ENCODE measurements around the gene TPD52L1. TPM values are rescaled to one million over a fixed set of nuclear protein-coding genes. Genes with fewer than 3 reads are reported as not detected.

The TPD52L1 gene
- total RNA-seq, 1 experiment from 2014 or later: 12.4 TPM

DNA sequence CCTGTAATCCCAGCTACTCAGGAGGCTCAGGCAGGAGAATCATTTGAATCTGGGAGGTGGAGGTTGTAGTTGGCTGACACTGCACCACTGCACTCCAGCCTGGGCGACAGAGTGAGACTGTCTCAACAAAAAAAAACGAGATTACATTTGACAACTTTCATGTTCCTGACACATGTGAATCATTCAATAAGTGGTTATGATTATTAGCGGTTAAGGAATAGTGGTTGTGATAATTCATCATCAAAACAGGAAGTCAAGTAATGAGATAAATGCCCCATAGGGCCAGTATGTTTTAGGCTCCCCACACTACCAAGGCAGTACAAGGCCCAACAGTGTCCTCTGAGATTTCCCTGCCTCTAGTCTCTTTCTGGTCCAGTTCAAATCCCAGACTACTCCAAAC lies 145.7 kb downstream of the TPD52L1 start (continued):
- TF ChIP-seq KAT7 (CRISPR knock-in tag; IDR thresholded peaks at IDR 0.05; ENCODE audit: borderline replicate concordance) (no peak), SMAD4 (CRISPR knock-in tag; IDR thresholded peaks at IDR 0.05) (no peak), CREB1 (CRISPR knock-in tag; IDR thresholded peaks at IDR 0.05) (no peak), ZNF138 (CRISPR knock-in tag; conservative IDR thresholded peaks at IDR 0.05) (no peak)
- TF ChIP-seq, protein P1, sequence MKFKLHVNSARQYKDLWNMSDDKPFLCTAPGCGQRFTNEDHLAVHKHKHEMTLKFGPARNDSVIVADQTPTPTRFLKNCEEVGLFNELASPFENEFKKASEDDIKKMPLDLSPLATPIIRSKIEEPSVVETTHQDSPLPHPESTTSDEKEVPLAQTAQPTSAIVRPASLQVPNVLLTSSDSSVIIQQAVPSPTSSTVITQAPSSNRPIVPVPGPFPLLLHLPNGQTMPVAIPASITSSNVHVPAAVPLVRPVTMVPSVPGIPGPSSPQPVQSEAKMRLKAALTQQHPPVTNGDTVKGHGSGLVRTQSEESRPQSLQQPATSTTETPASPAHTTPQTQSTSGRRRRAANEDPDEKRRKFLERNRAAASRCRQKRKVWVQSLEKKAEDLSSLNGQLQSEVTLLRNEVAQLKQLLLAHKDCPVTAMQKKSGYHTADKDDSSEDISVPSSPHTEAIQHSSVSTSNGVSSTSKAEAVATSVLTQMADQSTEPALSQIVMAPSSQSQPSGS (CRISPR knock-in tag; IDR thresholded peaks at IDR 0.05; ENCODE audit: borderline replicate concordance, low read depth): no peak
- TF ChIP-seq, protein P2, sequence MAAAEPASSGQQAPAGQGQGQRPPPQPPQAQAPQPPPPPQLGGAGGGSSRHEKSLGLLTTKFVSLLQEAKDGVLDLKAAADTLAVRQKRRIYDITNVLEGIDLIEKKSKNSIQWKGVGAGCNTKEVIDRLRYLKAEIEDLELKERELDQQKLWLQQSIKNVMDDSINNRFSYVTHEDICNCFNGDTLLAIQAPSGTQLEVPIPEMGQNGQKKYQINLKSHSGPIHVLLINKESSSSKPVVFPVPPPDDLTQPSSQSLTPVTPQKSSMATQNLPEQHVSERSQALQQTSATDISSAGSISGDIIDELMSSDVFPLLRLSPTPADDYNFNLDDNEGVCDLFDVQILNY (CRISPR knock-in tag; IDR thresholded peaks at IDR 0.05): no peak

DNA sequence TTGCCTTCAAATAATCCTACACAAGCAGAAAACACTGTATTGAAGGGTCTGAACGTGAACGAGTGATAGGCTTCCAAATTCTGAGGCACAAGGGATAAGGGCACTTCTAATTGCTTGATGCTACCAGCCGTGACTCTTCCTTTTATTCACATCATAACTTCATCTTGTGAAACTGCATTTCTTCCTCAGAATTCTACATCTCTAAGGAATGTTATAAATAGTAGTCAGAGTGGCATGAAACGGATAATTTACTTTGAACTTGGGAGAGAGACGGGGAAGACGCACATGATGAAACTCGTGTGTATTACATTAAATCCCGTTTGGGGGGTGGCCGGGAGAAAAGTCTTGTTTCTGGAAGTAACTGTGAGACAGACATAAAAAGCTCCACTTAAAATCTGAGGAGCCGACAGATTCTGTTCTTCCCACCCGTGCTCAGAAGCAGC lies 147.4 kb downstream of the TPD52L1 start:
- Mint-ChIP-seq H3K36me3 (peaks cover 37% of the 10 kb centered on the region), H3K4me3 (peak overlapping the region; percentile 86), H3K27ac (peak overlapping the region; percentile 82; the same call in 1 of the 2 replicates), H3K27me3 (ENCODE audit: low read depth) (peaks cover 6% of the 10 kb centered on the region), H3K4me1 (peaks cover 16% of the 10 kb centered on the region), H3K9me3 (peaks cover 18% of the 10 kb centered on the region)
- POLR2A ChIA-PET: interaction anchor here (1.3 kb wide), 1 partner anchor 685 kb away, joined by 5 read pairs; the partner anchor contains the start of gene TRMT11
- ATAC-seq: no peak
- no peak for TF ChIP-seq ZNF263 (CRISPR knock-in tag; IDR thresholded peaks at IDR 0.05; ENCODE audit: low read depth)
- TF ChIP-seq, protein P3, sequence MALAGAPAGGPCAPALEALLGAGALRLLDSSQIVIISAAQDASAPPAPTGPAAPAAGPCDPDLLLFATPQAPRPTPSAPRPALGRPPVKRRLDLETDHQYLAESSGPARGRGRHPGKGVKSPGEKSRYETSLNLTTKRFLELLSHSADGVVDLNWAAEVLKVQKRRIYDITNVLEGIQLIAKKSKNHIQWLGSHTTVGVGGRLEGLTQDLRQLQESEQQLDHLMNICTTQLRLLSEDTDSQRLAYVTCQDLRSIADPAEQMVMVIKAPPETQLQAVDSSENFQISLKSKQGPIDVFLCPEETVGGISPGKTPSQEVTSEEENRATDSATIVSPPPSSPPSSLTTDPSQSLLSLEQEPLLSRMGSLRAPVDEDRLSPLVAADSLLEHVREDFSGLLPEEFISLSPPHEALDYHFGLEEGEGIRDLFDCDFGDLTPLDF (CRISPR knock-in tag; IDR thresholded peaks at IDR 0.05): no peak
- TF ChIP-seq, protein P1 (CRISPR knock-in tag; IDR thresholded peaks at IDR 0.05; ENCODE audit: borderline replicate concordance, low read depth): no peak
- DNase-seq (ENCODE audit: low spot score): no peak
- CTCF ChIA-PET: interaction anchor here (1.1 to 1.4 kb wide), 4 partner anchors 12 to 656 kb away, joined by 3 to 5 read pairs (median 4); partner anchors contain the start of gene TPD52L1

GRCh38 chr6:125301435-125302391 lies 148.1 kb downstream of the TPD52L1 start, which contains the start of gene HDDC2:
Gene HDDC2, minus strand, starts transcription at chr6:125301967. Its CDS starts 35 bp downstream, at chr6:125301932.
- POLR2A ChIA-PET: interaction anchor here (0.7 to 1.3 kb wide), 2 partner anchors 489 to 684 kb away, joined by 3 to 5 read pairs; partner anchors contain the start of genes NCOA7 and TRMT11
- peaks cover 16% of the 10 kb centered on the region for H3K4me1 Mint-ChIP-seq
- H3K27me3 Mint-ChIP-seq (ENCODE audit: low read depth): peaks cover 6% of the 10 kb centered on the region
- H3K9me3 Mint-ChIP-seq: peaks cover 18% of the 10 kb centered on the region
- ATAC-seq (peak; percentile 92), DNase-seq (ENCODE audit: low spot score) (peak; percentile 75)
- H3K36me3 Mint-ChIP-seq: peaks cover 34% of the 10 kb centered on the region
- peak within 1 kb of the TSS; percentile 86 for H3K4me3 Mint-ChIP-seq
- H3K27ac Mint-ChIP-seq: peak within 1 kb of the TSS; percentile 82; the same call in 1 of the 2 replicates
- CTCF ChIA-PET: interaction anchor here (1.0 to 1.4 kb wide), 7 partner anchors 11 to 655 kb away, joined by 3 to 5 read pairs (median 4); partner anchors contain the start of gene TPD52L1
- TF ChIP-seq, protein P4, sequence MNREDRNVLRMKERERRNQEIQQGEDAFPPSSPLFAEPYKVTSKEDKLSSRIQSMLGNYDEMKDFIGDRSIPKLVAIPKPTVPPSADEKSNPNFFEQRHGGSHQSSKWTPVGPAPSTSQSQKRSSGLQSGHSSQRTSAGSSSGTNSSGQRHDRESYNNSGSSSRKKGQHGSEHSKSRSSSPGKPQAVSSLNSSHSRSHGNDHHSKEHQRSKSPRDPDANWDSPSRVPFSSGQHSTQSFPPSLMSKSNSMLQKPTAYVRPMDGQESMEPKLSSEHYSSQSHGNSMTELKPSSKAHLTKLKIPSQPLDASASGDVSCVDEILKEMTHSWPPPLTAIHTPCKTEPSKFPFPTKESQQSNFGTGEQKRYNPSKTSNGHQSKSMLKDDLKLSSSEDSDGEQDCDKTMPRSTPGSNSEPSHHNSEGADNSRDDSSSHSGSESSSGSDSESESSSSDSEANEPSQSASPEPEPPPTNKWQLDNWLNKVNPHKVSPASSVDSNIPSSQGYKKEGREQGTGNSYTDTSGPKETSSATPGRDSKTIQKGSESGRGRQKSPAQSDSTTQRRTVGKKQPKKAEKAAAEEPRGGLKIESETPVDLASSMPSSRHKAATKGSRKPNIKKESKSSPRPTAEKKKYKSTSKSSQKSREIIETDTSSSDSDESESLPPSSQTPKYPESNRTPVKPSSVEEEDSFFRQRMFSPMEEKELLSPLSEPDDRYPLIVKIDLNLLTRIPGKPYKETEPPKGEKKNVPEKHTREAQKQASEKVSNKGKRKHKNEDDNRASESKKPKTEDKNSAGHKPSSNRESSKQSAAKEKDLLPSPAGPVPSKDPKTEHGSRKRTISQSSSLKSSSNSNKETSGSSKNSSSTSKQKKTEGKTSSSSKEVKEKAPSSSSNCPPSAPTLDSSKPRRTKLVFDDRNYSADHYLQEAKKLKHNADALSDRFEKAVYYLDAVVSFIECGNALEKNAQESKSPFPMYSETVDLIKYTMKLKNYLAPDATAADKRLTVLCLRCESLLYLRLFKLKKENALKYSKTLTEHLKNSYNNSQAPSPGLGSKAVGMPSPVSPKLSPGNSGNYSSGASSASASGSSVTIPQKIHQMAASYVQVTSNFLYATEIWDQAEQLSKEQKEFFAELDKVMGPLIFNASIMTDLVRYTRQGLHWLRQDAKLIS (CRISPR knock-in tag; IDR thresholded peaks at IDR 0.05; ENCODE audit: borderline replicate concordance): no peak; the same call in 1 of the 2 replicates
- no peak for TF ChIP-seq ZNF396 (CRISPR knock-in tag; IDR thresholded peaks at IDR 0.05; ENCODE audit: borderline replicate concordance)
- TF ChIP-seq, protein P5, sequence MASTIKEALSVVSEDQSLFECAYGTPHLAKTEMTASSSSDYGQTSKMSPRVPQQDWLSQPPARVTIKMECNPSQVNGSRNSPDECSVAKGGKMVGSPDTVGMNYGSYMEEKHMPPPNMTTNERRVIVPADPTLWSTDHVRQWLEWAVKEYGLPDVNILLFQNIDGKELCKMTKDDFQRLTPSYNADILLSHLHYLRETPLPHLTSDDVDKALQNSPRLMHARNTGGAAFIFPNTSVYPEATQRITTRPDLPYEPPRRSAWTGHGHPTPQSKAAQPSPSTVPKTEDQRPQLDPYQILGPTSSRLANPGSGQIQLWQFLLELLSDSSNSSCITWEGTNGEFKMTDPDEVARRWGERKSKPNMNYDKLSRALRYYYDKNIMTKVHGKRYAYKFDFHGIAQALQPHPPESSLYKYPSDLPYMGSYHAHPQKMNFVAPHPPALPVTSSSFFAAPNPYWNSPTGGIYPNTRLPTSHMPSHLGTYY (CRISPR knock-in tag; IDR thresholded peaks at IDR 0.05): no peak
- no peak for TF ChIP-seq CTCF (IDR thresholded peaks at IDR 0.05)
- no peak for TF ChIP-seq TCF7 (CRISPR knock-in tag; IDR thresholded peaks at IDR 0.05; ENCODE audit: low read depth)
- TF ChIP-seq SP1 (CRISPR knock-in tag; conservative IDR thresholded peaks at IDR 0.05): peak; percentile 49; the same call in 1 of the 2 replicates
- no peak for TF ChIP-seq ATF1 (CRISPR knock-in tag; IDR thresholded peaks at IDR 0.05)
- TF ChIP-seq ZBTB21 (CRISPR knock-in tag; IDR thresholded peaks at IDR 0.05; ENCODE audit: borderline replicate concordance): no peak
- no peak for TF ChIP-seq JAZF1 (CRISPR knock-in tag; IDR thresholded peaks at IDR 0.05)

Measured in WTC11 (cell line).